ENCODE results near the gene GRWD1. TPM values are rescaled to one million over a fixed set of nuclear protein-coding genes. Genes with fewer than 3 reads are reported as not detected.

GRWD1 gene
- total and polyA plus RNA-seq, 2 of the 4 experiments (the other 2 are of a cell fraction): 22.0 to 22.5 TPM

DNA sequence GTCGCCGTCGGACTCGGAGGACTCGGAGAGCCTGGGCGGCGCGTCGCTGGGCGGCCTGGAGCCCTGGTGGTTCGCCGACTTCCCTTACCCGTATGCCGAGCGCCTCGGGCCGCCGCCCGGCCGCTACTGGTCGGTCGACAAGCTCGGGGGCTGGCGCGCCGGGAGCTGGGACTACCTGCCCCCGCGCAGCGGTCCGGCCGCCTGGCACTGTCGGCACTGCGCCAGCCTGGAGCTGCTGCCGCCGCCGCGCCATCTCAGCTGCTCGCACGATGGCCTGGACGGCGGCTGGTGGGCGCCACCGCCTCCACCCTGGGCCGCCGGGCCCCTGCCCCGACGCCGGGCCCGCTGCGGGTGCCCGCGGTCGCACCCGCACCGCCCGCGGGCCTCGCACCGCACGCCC, 2.5 kb upstream of the GRWD1 start:
- TF ChIP-seq MAFK (IDR thresholded peaks at IDR 0.05; ENCODE audit: low read depth, low read length): no peak
- no peak for TF ChIP-seq FOS (IDR thresholded peaks at IDR 0.05; ENCODE audit: low read depth, low read length)
- TF ChIP-seq MXI1 (IDR thresholded peaks at IDR 0.05; ENCODE audit: borderline replicate concordance, low read depth, low read length): no peak
- TF ChIP-seq NFE2L2 (IDR thresholded peaks at IDR 0.05; ENCODE audit: low read depth, low read length): no peak
- TF ChIP-seq RCOR1 (IDR thresholded peaks at IDR 0.05; ENCODE audit: insufficient replicate concordance, low read length): no peak
- no peak for TF ChIP-seq CHD1 (IDR thresholded peaks at IDR 0.05; ENCODE audit: low read depth, low read length)
- no peak for TF ChIP-seq SMC3 (IDR thresholded peaks at IDR 0.05; ENCODE audit: low read depth, low read length)
- no peak for TF ChIP-seq BHLHE40 (IDR thresholded peaks at IDR 0.05; ENCODE audit: low read depth, low read length)
- TF ChIP-seq, protein P1, sequence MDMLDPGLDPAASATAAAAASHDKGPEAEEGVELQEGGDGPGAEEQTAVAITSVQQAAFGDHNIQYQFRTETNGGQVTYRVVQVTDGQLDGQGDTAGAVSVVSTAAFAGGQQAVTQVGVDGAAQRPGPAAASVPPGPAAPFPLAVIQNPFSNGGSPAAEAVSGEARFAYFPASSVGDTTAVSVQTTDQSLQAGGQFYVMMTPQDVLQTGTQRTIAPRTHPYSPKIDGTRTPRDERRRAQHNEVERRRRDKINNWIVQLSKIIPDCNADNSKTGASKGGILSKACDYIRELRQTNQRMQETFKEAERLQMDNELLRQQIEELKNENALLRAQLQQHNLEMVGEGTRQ (IDR thresholded peaks at IDR 0.05; ENCODE audit: low read depth, low read length): no peak
- Histone ChIP-seq H3K27me3 (ENCODE audit: control insufficient read depth, insufficient read depth, low read length) (peaks cover 19% of the 10 kb centered on the region), H3K4me1 (ENCODE audit: control insufficient read depth, insufficient read depth, low read length) (peaks cover 8% of the 10 kb centered on the region), H2AK9ac (replicated peaks; ENCODE audit: low read depth, low read length, poor library complexity) (no peak overlapping the region), H3K56ac (ENCODE audit: extremely low read depth, insufficient read depth, low read length) (no peak overlapping the region), H3K23ac (ENCODE audit: low read depth, low read length) (no peak overlapping the region), H3K4me2 (ENCODE audit: low read depth, low read length) (no peak overlapping the region), H3K14ac (replicated peaks; ENCODE audit: low read depth, low read length) (no peak overlapping the region), H2BK120ac (ENCODE audit: low read depth, low read length) (no peak overlapping the region), H3K9me3 (ENCODE audit: control insufficient read depth, insufficient read depth, low read length) (no peaks in the 10 kb centered on the region), H3K9ac (ENCODE audit: low read depth, low read length) (no peak overlapping the region), H2AFZ (replicated peaks; ENCODE audit: low read length, poor library complexity) (peak overlapping the region; percentile 96), H4K20me1 (ENCODE audit: insufficient read depth, low read length) (no peaks in the 10 kb centered on the region), H3K9me1 (ENCODE audit: insufficient read depth, low read length) (peaks cover 4% of the 10 kb centered on the region), H2BK5ac (ENCODE audit: low read depth, low read length, poor library complexity, severe bottlenecking) (no peak overlapping the region), H3K27ac (ENCODE audit: insufficient read depth, low read length) (no peak overlapping the region), H4K91ac (ENCODE audit: insufficient read depth, low read depth, low read length) (no peak overlapping the region), H3K4me3 (ENCODE audit: insufficient read depth, low read depth, low read length) (peak overlapping the region; percentile 5; the same call in 1 of the 2 replicates), H3K79me1 (ENCODE audit: low read depth in 1 of 2, low read length in 2 of 2) (peaks cover 7 to 18% of the 10 kb centered on the region in 2 experiments), H2BK15ac (ENCODE audit: low read depth, low read length) (no peak overlapping the region), H4K8ac (ENCODE audit: low read depth in 2 of 2, low read length in 2 of 2) (no peak overlapping the region), H3K36me3 (ENCODE audit: control insufficient read depth, insufficient read depth, low read length) (peaks cover 2% of the 10 kb centered on the region; the same call in 1 of the 2 replicates), H4K5ac (ENCODE audit: low read depth, low read length) (no peak overlapping the region), H3K18ac (ENCODE audit: low read depth, low read length) (no peak overlapping the region), H2BK20ac (ENCODE audit: low read depth, low read length) (no peak overlapping the region), H3K4ac (ENCODE audit: low read depth, low read length) (no peak overlapping the region), H2AK5ac (ENCODE audit: low read depth, low read length) (no peak overlapping the region)
- DNase-seq (no peak), ATAC-seq (ENCODE audit: low read depth) (no peak)
- dilution Hi-C loops (cut with HindIII; ENCODE audit: low sequenced_read_pairs, unreplicated experiment): no loop called here
- intact Hi-C loops (cut with micrococcal nuclease): no loop called here
- BruUV-seq (replicated peaks): no TSS peak
- ChIA-PET CTCF (no interaction called here), POLR2A (ENCODE audit: unreplicated experiment) (no interaction called here)
- whole genome bisulfite sequencing, 2 experiments (ENCODE audit: extremely low coverage in 2 of 2, insufficient read length in 1 of 2): 16% methylated on average over 5 of the region's 60 CpGs; no CpG with 5 or more reads in 1 of the 2 experiments
- in situ Hi-C loops (cut with MboI; ENCODE audit: low sequenced_read_pairs): no loop called here
